ENCODE results near the gene CACNA1H. TPM values are rescaled to one million over a fixed set of nuclear protein-coding genes. Genes with fewer than 3 reads are reported as not detected.

Gene CACNA1H
- total and polyA plus RNA-seq, 11 donors, result 1.6 to 14.6 (median 3.2) TPM

GRCh38 chr16:1213231-1213630, 60.3 kb downstream of the CACNA1H start:
- WGBS, 4 donors, result 67 to 84% (median 76%) methylated on average over 1 to 8 of the region's 8 CpGs
- no peaks in the 10 kb centered on the region for H3K9me3 ChIP-seq
- ATAC-seq (no peak), DNase-seq (no peak)
- no peak for TF ChIP-seq POLR2A (IDR thresholded peaks at IDR 0.05)
- no peak for TF ChIP-seq CTCF (IDR thresholded peaks at IDR 0.05)
- H3K4me1 ChIP-seq, result no peaks in the 10 kb centered on the region
- no peaks in the 10 kb centered on the region for H3K27me3 ChIP-seq
- H3K27ac ChIP-seq, result peak overlapping the region in 1 of 12 donors; percentile 24
- intact Hi-C loops (cut with DNase I), result no loop called here
- H3K4me3 ChIP-seq, result no peak overlapping the region
- H3K36me3 ChIP-seq, result peaks cover 0 to 4% (median 0%) of the 10 kb centered on the region in 9 donors

GRCh38 chr16:1213796-1214372, 61.0 kb downstream of the CACNA1H start:
- no peaks in the 10 kb centered on the region for H3K9me3 ChIP-seq
- TF ChIP-seq CTCF (IDR thresholded peaks at IDR 0.05), result no peak
- TF ChIP-seq POLR2A (IDR thresholded peaks at IDR 0.05), result no peak
- DNase-seq (no peak), ATAC-seq (no peak)
- H3K4me1 ChIP-seq, result no peaks in the 10 kb centered on the region
- intact Hi-C loops (cut with DNase I), result no loop called here
- H3K36me3 ChIP-seq, result peaks cover 0 to 4% (median 0%) of the 10 kb centered on the region in 9 donors
- H3K4me3 ChIP-seq, result no peak overlapping the region
- peak overlapping the region in 1 of 12 donors; percentile 24 for H3K27ac ChIP-seq
- WGBS, 4 donors, result 81 to 84% (median 83%) methylated on average over 21 to 25 of the region's 25 CpGs
- H3K27me3 ChIP-seq, result no peaks in the 10 kb centered on the region

GRCh38 chr16:1214719-1215118, 61.8 kb downstream of the CACNA1H start:
- intact Hi-C loops (cut with DNase I), result no loop called here
- Histone ChIP-seq H3K4me3 (no peak overlapping the region), H3K9me3 (no peaks in the 10 kb centered on the region), H3K4me1 (no peaks in the 10 kb centered on the region), H3K36me3 (peaks cover 0 to 4% (median 0%) of the 10 kb centered on the region in 9 donors), H3K27ac (peak overlapping the region in 1 of 12 donors; percentile 24), H3K27me3 (no peaks in the 10 kb centered on the region)
- WGBS, 4 donors, result 82 to 89% (median 84%) methylated on average over 13 to 16 of the region's 16 CpGs
- ATAC-seq (no peak), DNase-seq (no peak)
- TF ChIP-seq CTCF (IDR thresholded peaks at IDR 0.05) (no peak), POLR2A (IDR thresholded peaks at IDR 0.05) (no peak)

GRCh38 chr16:1215574-1216295, 62.8 kb downstream of the CACNA1H start:
- no peak overlapping the region for H3K27ac ChIP-seq
- no peaks in the 10 kb centered on the region for H3K4me1 ChIP-seq
- TF ChIP-seq CTCF (IDR thresholded peaks at IDR 0.05) (no peak), POLR2A (IDR thresholded peaks at IDR 0.05) (no peak)
- DNase-seq (no peak), ATAC-seq (no peak)
- H3K9me3 ChIP-seq, result no peaks in the 10 kb centered on the region
- intact Hi-C loops (cut with DNase I), result no loop called here
- H3K27me3 ChIP-seq, result no peaks in the 10 kb centered on the region
- peaks cover 0 to 1% (median 0%) of the 10 kb centered on the region in 9 donors for H3K36me3 ChIP-seq
- no peak overlapping the region for H3K4me3 ChIP-seq
- WGBS, 4 donors, result 72 to 79% (median 76%) methylated on average over 29 to 32 of the region's 32 CpGs

Measured in heart left ventricle (tissue), 16 donors.